Erythroblast (primary cell): Measurements from ENCODE around the gene MEX3C.

ENCODE experiments used
- GATA1 ChIP-seq: IDR thresholded peaks from 2 replicates; pipeline ENCODE4 v1.6.1; 2011; ENCODE audit warnings: low read depth, mild to moderate bottlenecking, control low read depth, low read length, moderate library complexity
- POLR2A ChIP-seq: IDR thresholded peaks from 2 replicates; pipeline ENCODE4 v1.6.1; 2011; ENCODE audit warnings: mild to moderate bottlenecking, low read length

DNA sequence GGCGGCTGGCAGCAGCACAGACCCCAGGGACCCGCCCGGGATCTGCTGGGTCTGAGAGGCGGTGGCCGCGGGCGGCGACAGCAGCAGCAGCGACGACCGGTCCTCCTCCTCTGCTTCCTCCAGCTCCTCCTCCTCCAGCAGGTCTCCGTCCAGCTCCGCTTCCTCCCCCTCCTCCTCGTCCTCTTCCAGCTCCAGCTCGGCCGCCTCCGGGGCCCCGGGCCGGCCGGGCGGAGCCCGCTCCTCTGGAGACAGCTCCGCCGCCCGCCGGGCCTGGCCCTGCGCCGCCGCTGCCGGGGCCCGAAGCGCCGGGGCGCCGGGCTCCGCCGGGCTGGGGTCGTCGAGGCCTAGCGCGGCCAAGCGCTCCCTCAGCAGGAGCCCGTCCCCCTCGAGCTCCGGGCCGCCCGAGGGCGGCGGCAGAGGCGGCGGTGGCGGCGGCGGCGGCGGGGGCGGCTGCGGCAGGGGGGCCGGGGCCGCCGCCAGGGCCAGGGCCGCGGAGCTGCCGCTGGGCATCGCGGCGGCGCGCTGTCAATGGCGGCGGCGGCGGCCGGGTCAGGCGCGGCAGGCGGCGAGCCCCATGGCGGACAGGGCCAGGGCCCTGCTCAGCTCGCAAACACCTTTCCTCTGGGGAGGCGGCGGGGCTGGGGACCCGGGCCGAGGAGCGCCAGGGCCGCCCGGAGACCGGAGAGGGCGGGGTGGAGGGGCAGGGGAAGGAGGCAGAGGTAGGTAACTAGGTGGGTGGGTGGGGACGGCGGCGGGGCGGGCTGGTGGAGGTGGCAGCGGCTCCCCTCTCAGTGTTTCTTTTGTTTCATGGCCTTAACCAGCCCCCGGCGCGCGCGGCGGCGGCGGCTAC, 445 bp downstream of the MEX3C start:
- TF ChIP-seq POLR2A = peak; percentile 37
- no peak for TF ChIP-seq GATA1
